ENCODE measurements around the gene NLGN1. TPM values are rescaled to one million over a fixed set of nuclear protein-coding genes. Genes with fewer than 3 reads are reported as not detected.

Gene NLGN1
- total RNA-seq, 1 experiment from 2014 or later, result 0.85 TPM

- ChIA-PET CTCF (no interaction called here), POLR2A (no interaction called here)
- no TSS peak for BruUV-seq (replicated peaks)
- H3K36me3 ChIP-seq (ENCODE audit: control insufficient read depth, insufficient read depth, low read length), result no peaks in the 10 kb centered on the region
- 0 out of 2 replicates have a peak, but pooled peaks cover 3% of the 10 kb centered on the region for H3K9me3 ChIP-seq (ENCODE audit: control insufficient read depth, insufficient read depth, low read depth, low read length)
- no peaks in the 10 kb centered on the region for H3K4me1 ChIP-seq (ENCODE audit: control insufficient read depth, insufficient read depth, low read length)
- no peak for DNase-seq (ENCODE audit: low read depth, low spot score)
- H3K27ac ChIP-seq (ENCODE audit: low read length), result no peak overlapping the region
- intact Hi-C loops (cut with micrococcal nuclease; ENCODE audit: unreplicated experiment) (no loop called here), in situ Hi-C loops (cut with HindIII; ENCODE audit: low pct_unique_long_range_greater_than_20kb, low sequenced_read_pairs) (no loop called here)
- ATAC-seq, result no peak
- no peak for TF ChIP-seq POLR2AphosphoS5 (IDR thresholded peaks at IDR 0.05; ENCODE audit: low read depth, low read length)
- no peak for TF ChIP-seq REST (IDR thresholded peaks at IDR 0.05; ENCODE audit: insufficient read depth in 1 of 2, low read depth in 2 of 2, low read length in 1 of 2)
- TF ChIP-seq SIN3A (IDR thresholded peaks at IDR 0.05; ENCODE audit: borderline replicate concordance, insufficient read depth, low read depth, low read length), result no peak
- no peak for TF ChIP-seq TCF7L2 (IDR thresholded peaks at IDR 0.05; ENCODE audit: low read depth, low read length)
- no peak for TF ChIP-seq CTCF (IDR thresholded peaks at IDR 0.05)
- H3K27me3 ChIP-seq (ENCODE audit: control insufficient read depth, insufficient read depth, low read length), result no peaks in the 10 kb centered on the region
- no peak overlapping the region for H3K4me3 ChIP-seq (ENCODE audit: low read depth in 2 of 2, low read length in 2 of 2)
Measured at GRCh38 chr3:174046311-174046710, 648.8 kb downstream of the NLGN1 start.

- H3K4me3 ChIP-seq (ENCODE audit: low read depth in 2 of 2, low read length in 2 of 2), result no peak overlapping the region
- in situ Hi-C loops (cut with HindIII; ENCODE audit: low pct_unique_long_range_greater_than_20kb, low sequenced_read_pairs), result no loop called here
- BruUV-seq (replicated peaks), result no TSS peak
- intact Hi-C loops (cut with micrococcal nuclease; ENCODE audit: unreplicated experiment), result no loop called here
- no peaks in the 10 kb centered on the region for H3K4me1 ChIP-seq (ENCODE audit: control insufficient read depth, insufficient read depth, low read length)
- no peaks in the 10 kb centered on the region for H3K36me3 ChIP-seq (ENCODE audit: control insufficient read depth, insufficient read depth, low read length)
- no peak overlapping the region for H3K27ac ChIP-seq (ENCODE audit: low read length)
- ATAC-seq (no peak), DNase-seq (ENCODE audit: low read depth, low spot score) (no peak)
- CTCF ChIA-PET, result no interaction called here
- no peak for TF ChIP-seq CTCF (IDR thresholded peaks at IDR 0.05)
- no peak for TF ChIP-seq TCF7L2 (IDR thresholded peaks at IDR 0.05; ENCODE audit: low read depth, low read length)
- no peak for TF ChIP-seq REST (IDR thresholded peaks at IDR 0.05; ENCODE audit: insufficient read depth in 1 of 2, low read depth in 2 of 2, low read length in 1 of 2)
- no peak for TF ChIP-seq SIN3A (IDR thresholded peaks at IDR 0.05; ENCODE audit: borderline replicate concordance, insufficient read depth, low read depth, low read length)
- no peak for TF ChIP-seq POLR2AphosphoS5 (IDR thresholded peaks at IDR 0.05; ENCODE audit: low read depth, low read length)
- 0 out of 2 replicates have a peak, but pooled peaks cover 3% of the 10 kb centered on the region for H3K9me3 ChIP-seq (ENCODE audit: control insufficient read depth, insufficient read depth, low read depth, low read length)
- POLR2A ChIA-PET, result no interaction called here
- H3K27me3 ChIP-seq (ENCODE audit: control insufficient read depth, insufficient read depth, low read length), result no peaks in the 10 kb centered on the region
Measured at GRCh38 chr3:174049472-174049871, 651.9 kb downstream of the NLGN1 start.

Data from Panc1 (cell line).